SJCRH30 (cell line): ENCODE data around the gene SSTR3. TPM values are rescaled to one million over a fixed set of nuclear protein-coding genes. Genes with fewer than 3 reads are reported as not detected.
A peak's percentile ranks its signal among the peaks of the same experiment; 100 is the strongest.

Experiments
- DNase-seq, 2 experiments: peaks; one replicate each; pipeline ENCODE4 v3.0.0-alpha.2; 2015 to 2020
- H3K27ac ChIP-seq: fragments of 250-450 bp; sonication (Bioruptor Pico); 2 replicates; pipeline ENCODE4 v1.5.1; 2020; ENCODE audit warnings: mild to moderate bottlenecking, moderate library complexity
- H3K27me3 ChIP-seq: fragments of 250-450 bp; sonication (Bioruptor Pico); 2 replicates; pipeline ENCODE4 v1.5.1; 2020; ENCODE audit warnings: mild to moderate bottlenecking, moderate library complexity
- H3K36me3 ChIP-seq: fragments of 250-450 bp; sonication (Bioruptor Pico); 2 replicates; pipeline ENCODE4 v1.5.1; 2020; ENCODE audit warnings: mild to moderate bottlenecking, moderate library complexity
- H3K4me1 ChIP-seq: fragments of 250-450 bp; sonication (Bioruptor Pico); 2 replicates; pipeline ENCODE4 v1.5.1; 2020; ENCODE audit warnings: mild to moderate bottlenecking, moderate library complexity
- H3K4me3 ChIP-seq: fragments of 250-450 bp; sonication (Bioruptor Pico); 2 replicates; pipeline ENCODE4 v1.5.1; 2020; ENCODE audit warnings: mild to moderate bottlenecking, moderate library complexity
- H3K9me3 ChIP-seq: fragments of 250-450 bp; sonication (Bioruptor Pico); replicated peaks from 2 replicates; pipeline ENCODE4 v1.5.1; 2020; ENCODE audit warnings: mild to moderate bottlenecking, moderate library complexity
- total RNA-seq: library from RNA; depleted of rRNA; stranded (reverse); fragments of >200 nt; shearing (Covaris generic); gene quantifications from 2 replicates; pipeline ENCODE4 v1.2.3, GENCODE V29; 2014

Gene SSTR3
- total RNA-seq, 1 experiment from 2014 or later = not detected

GRCh38 chr22:37180531-37181231 lies 31.6 kb downstream of the SSTR3 start:
- Histone ChIP-seq H3K27ac (no peak overlapping the region), H3K4me3 (no peak overlapping the region), H3K4me1 (no peaks in the 10 kb centered on the region), H3K9me3 (no peaks in the 10 kb centered on the region), H3K36me3 (no peaks in the 10 kb centered on the region), H3K27me3 (peaks cover 11% of the 10 kb centered on the region; the same call in 1 of the 2 replicates)
- no peak for DNase-seq

DNA sequence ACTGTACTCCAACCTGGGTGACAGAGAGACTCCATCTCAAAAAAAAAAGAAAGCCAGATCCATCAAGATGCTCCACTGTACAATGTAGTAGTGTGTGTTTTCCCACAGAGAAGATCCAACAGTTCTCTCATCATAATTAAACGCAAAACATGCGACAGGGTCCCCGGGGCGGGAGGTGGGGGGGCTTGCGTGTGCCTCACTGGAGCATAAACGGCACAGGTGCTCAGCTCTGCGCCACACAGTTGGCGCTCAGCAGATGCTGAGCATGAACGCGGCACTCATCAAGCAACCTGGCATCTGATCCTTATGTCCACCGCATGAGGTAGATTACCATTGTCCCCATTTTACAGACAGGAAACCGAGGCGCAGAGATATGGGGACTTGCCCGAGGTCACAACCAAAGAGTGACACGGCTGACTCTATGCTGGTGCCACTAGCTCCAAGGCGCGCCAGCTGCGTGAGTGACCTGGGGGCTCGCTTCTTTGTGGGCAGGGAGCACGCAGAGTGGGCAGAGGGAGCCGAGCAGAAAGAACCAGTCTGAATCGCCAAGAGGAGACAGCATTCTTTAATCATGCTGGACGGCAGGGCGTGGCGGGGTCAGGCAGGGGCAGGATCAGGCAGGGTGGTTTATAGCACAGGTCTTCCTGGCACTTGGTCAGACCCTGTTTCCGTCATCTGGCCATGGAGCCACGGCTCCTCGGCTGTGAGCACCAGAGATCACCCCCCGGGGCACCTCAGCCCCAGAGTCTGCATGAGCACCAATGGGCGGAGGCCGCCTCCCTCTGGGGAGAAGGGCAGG lies 32.5 kb downstream of the SSTR3 start:
- Histone ChIP-seq H3K27ac (no peak overlapping the region), H3K36me3 (no peaks in the 10 kb centered on the region), H3K27me3 (peaks cover 11% of the 10 kb centered on the region; the same call in 1 of the 2 replicates), H3K4me1 (no peaks in the 10 kb centered on the region), H3K9me3 (no peaks in the 10 kb centered on the region), H3K4me3 (no peak overlapping the region)
- DNase-seq = no peak

- no peak overlapping the region for H3K4me3 ChIP-seq
- no peaks in the 10 kb centered on the region for H3K36me3 ChIP-seq
- no peak overlapping the region for H3K27ac ChIP-seq
- DNase-seq = no peak
- H3K27me3 ChIP-seq = peaks cover 15% of the 10 kb centered on the region; the same call in 1 of the 2 replicates
- no peaks in the 10 kb centered on the region for H3K9me3 ChIP-seq
- H3K4me1 ChIP-seq = no peaks in the 10 kb centered on the region
Observed at GRCh38 chr22:37179126-37179470, 33.2 kb downstream of the SSTR3 start.

DNA sequence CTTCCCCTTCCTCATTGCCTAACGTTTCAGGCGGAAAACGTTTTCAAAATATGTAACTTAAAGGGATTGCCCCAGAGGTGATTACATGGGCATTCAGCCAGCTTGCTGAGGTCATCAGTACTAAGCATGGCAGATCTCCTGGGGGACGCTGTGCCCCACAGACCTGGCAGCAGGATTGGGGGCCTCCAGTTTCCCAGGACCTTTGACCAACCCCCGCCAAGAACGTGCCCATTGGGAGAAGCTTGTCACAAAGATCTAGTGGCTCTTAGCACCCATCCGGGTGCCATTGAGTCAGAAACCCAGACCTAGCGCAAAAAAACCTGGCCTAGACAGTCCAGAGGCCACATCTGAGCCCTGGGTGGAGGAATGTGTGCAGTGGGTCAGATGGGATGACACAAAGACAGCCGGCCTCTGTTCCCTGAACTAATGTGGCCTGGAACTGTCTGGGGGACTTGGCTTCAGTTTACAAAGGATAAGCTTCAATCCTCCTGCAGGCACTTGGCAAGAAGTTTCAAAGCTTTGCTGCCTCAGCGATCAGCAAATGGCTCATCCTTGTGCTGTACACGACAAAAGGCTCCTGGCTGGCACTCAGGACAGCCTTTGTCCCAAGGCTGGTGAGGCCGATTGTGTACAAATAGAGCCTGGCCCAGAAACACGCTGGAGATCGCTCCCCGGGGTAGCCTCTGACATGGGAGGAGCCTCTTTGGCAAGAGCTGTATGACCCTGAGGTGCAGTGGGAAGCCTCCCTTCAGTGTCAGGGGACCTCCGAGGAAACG lies 33.7 kb downstream of the SSTR3 start:
- Histone ChIP-seq H3K4me1 (no peaks in the 10 kb centered on the region), H3K27me3 (peaks cover 15% of the 10 kb centered on the region; the same call in 1 of the 2 replicates), H3K36me3 (no peaks in the 10 kb centered on the region), H3K4me3 (no peak overlapping the region), H3K9me3 (no peaks in the 10 kb centered on the region), H3K27ac (no peak overlapping the region)
- DNase-seq = peak in 1 of 2 experiments; percentile 28

GRCh38 chr22:37177755-37178154 lies 34.5 kb downstream of the SSTR3 start:
- Histone ChIP-seq H3K4me3 (no peak overlapping the region), H3K27me3 (peaks cover 15% of the 10 kb centered on the region; the same call in 1 of the 2 replicates), H3K27ac (no peak overlapping the region), H3K4me1 (no peaks in the 10 kb centered on the region), H3K36me3 (no peaks in the 10 kb centered on the region), H3K9me3 (no peaks in the 10 kb centered on the region)
- no peak for DNase-seq

GRCh38 chr22:37177221-37177620 lies 35.1 kb downstream of the SSTR3 start:
- no peaks in the 10 kb centered on the region for H3K36me3 ChIP-seq
- H3K4me1 ChIP-seq = no peaks in the 10 kb centered on the region
- H3K4me3 ChIP-seq = no peak overlapping the region
- peaks cover 15% of the 10 kb centered on the region; the same call in 1 of the 2 replicates for H3K27me3 ChIP-seq
- no peak overlapping the region for H3K27ac ChIP-seq
- no peak for DNase-seq
- no peaks in the 10 kb centered on the region for H3K9me3 ChIP-seq

DNA sequence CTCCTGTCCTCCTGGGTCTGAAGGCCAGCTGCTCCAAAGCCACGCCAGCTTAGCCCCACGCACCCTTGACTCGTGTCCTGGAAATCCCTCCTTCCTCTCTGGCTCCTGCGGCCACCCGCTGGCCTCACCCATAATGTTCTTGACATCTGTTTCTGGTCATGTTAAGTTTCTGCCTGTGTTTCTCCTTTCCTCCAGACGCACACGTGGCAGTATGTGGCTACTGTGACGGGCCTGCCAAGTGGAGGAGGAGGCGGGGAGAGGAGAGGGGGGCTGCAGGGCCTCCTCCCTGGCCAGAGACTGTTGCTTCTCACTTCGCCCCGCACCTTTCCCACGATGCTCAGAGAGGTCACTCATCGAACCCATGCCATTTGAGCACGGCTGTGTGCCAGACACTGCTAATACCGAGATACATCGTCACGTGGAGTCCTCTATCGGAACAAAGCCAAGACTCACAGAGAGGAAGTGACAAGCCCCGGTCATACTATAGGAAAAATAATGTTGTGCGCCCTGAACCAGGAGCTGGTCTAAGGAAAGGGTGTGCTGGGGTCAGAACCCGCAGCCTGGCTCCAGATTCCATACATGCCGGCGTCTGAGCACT lies 35.7 kb downstream of the SSTR3 start:
- Histone ChIP-seq H3K27me3 (peaks cover 15% of the 10 kb centered on the region; the same call in 1 of the 2 replicates), H3K27ac (no peak overlapping the region), H3K4me3 (no peak overlapping the region), H3K9me3 (no peaks in the 10 kb centered on the region), H3K4me1 (no peaks in the 10 kb centered on the region), H3K36me3 (no peaks in the 10 kb centered on the region)
- no peak for DNase-seq

- Histone ChIP-seq H3K36me3 (no peaks in the 10 kb centered on the region), H3K27ac (no peak overlapping the region), H3K4me3 (no peak overlapping the region), H3K27me3 (peaks cover 15% of the 10 kb centered on the region; the same call in 1 of the 2 replicates), H3K4me1 (no peaks in the 10 kb centered on the region), H3K9me3 (no peaks in the 10 kb centered on the region)
- DNase-seq = no peak
Observed at GRCh38 chr22:37175414-37176281, 36.6 kb downstream of the SSTR3 start.

GRCh38 chr22:37174964-37175363 lies 37.3 kb downstream of the SSTR3 start:
- H3K27ac ChIP-seq = no peak overlapping the region
- H3K27me3 ChIP-seq = peaks cover 15% of the 10 kb centered on the region; the same call in 1 of the 2 replicates
- no peaks in the 10 kb centered on the region for H3K4me1 ChIP-seq
- H3K9me3 ChIP-seq = no peaks in the 10 kb centered on the region
- no peak overlapping the region for H3K4me3 ChIP-seq
- DNase-seq = no peak
- H3K36me3 ChIP-seq = no peaks in the 10 kb centered on the region

GRCh38 chr22:37173709-37174108 lies 38.6 kb downstream of the SSTR3 start:
- H3K36me3 ChIP-seq = no peaks in the 10 kb centered on the region
- H3K9me3 ChIP-seq = no peaks in the 10 kb centered on the region
- no peak overlapping the region for H3K27ac ChIP-seq
- H3K4me3 ChIP-seq = no peak overlapping the region
- no peaks in the 10 kb centered on the region for H3K4me1 ChIP-seq
- DNase-seq = no peak
- peaks cover 15% of the 10 kb centered on the region; the same call in 1 of the 2 replicates for H3K27me3 ChIP-seq

- peaks cover 15% of the 10 kb centered on the region; the same call in 1 of the 2 replicates for H3K27me3 ChIP-seq
- no peak for DNase-seq
- H3K4me1 ChIP-seq = no peaks in the 10 kb centered on the region
Observed at GRCh38 chr22:37172266-37173245, 39.7 kb downstream of the SSTR3 start.

GRCh38 chr22:37171662-37172061 lies 40.6 kb downstream of the SSTR3 start:
- Histone ChIP-seq H3K27me3 (peaks cover 12% of the 10 kb centered on the region; the same call in 1 of the 2 replicates), H3K4me1 (no peaks in the 10 kb centered on the region), H3K4me3 (no peak overlapping the region), H3K9me3 (no peaks in the 10 kb centered on the region), H3K27ac (no peak overlapping the region), H3K36me3 (no peaks in the 10 kb centered on the region)
- no peak for DNase-seq

More at GRCh38 chr22:37172266-37173245, 39.7 kb downstream of the SSTR3 start:
- no peaks in the 10 kb centered on the region for H3K9me3 ChIP-seq
- H3K36me3 ChIP-seq = no peaks in the 10 kb centered on the region
- H3K4me3 ChIP-seq = no peak overlapping the region
- no peak overlapping the region for H3K27ac ChIP-seq
